PFSK-1 (cell line): ENCODE data around the gene MYL10.

Experiments used
- FOXP2 ChIP-seq: optimal IDR thresholded peaks from 2 replicates; pipeline ENCODE3; 2011; ENCODE audit warnings: borderline replicate concordance, control low read depth, inconsistent platforms; ENCODE audit not compliant: insufficient read depth; ENCODE audit errors: extremely low read length, extremely low read depth
- REST ChIP-seq, 2 experiments: IDR thresholded peaks; 2 replicates each; pipeline versions ENCODE4 v1.6.1 to v1.8.0; 2011 to 2012; ENCODE audit warnings: low read depth in 2 of 2, low read length in 2 of 2, control low read depth in 1 of 2, inconsistent platforms in 1 of 2, mild to moderate bottlenecking in 1 of 2, moderate library complexity in 1 of 2; ENCODE audit not compliant: insufficient read depth in 1 of 2
- TAF1 ChIP-seq: IDR thresholded peaks from 2 replicates; pipeline ENCODE4 v1.6.1; 2012; ENCODE audit warnings: low read length, control low read depth, borderline replicate concordance; ENCODE audit not compliant: insufficient read depth

MYL10 gene

DNA sequence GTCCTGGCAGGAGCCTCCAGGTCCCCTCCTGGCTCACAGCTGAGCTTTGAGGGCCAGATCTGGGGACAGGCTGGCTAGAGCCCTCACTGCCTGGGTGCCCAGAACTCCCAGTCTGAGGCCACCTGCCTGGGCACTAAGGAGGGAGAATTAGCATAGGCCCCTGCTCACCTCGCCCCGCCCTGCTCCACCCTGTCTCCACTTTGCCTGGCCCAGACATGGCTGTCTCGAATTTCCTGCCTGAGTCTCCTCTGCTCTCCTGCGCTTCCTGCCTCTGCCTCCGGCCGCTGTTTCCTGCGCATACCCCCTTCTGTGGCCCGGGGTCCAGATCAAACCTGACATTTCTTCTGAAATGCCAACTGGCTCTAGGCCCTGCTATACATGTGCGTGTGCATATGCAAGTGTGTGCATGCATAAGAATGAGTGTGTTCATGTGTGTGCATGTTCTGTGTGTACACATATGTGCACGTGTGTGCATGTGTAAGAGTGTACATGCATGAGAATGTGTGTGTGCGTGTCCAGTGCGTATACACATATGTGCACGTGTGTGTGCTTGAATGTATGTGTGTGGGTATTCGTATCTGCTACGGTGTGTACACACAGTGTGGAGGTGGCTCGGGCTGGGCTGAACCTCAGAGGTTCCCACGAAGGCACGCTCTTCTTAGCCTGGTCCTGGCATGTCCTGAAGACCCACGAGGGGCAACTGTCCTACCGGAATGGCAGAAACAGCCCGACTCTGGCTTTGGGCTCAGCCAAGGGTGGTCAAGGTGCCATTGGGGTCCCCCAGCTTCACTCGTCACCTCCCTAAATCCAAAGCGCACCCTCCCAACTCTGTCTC, 64.9 kb downstream of the MYL10 start:
- TF ChIP-seq FOXP2 (peak; percentile 24), TAF1 (no peak), REST (IDR thresholded peaks at IDR 0.05; ENCODE audit: insufficient read depth in 1 of 2, low read depth in 2 of 2, low read length in 2 of 2) (0 out of 4 replicates have a peak, but pooled peaks of 1 of the 2 experiments have one; percentile 25)
